Heart left ventricle (tissue), 16 donors: Measurements from ENCODE around the gene SLC7A14. TPM values are rescaled to one million over a fixed set of nuclear protein-coding genes. Genes with fewer than 3 reads are reported as not detected.

ENCODE experiments used
- ATAC-seq, 4 donors: fragments of 200-7000 bp; cut with Tn5 transposase; one replicate each; pipeline ENCODE4 v1.9.1; 2020 to 2022; ENCODE audit warnings: moderate library complexity in 4 of 4, mild to moderate bottlenecking in 3 of 4, moderate number of reproducible peaks in 1 of 4
- DNase-seq, 5 donors: peaks; one replicate each; pipeline ENCODE4 v3.0.0-alpha.2; 2020
- H3K27ac ChIP-seq, 12 donors: fragments of 200-600 bp; sonication (generic) in 4 of 12; one replicate each; pipeline versions ENCODE4 v1.5.0 to v1.8.0; 2016 to 2022; ENCODE audit warnings: mild to moderate bottlenecking in 2 of 12
- H3K27me3 ChIP-seq, 9 donors: fragments of 200-600 bp; sonication (generic) in 2 of 9; one replicate each; pipeline versions ENCODE4 v1.5.1 to v1.8.0; 2016 to 2022; ENCODE audit warnings: mild to moderate bottlenecking in 3 of 9
- H3K36me3 ChIP-seq, 9 donors: fragments of 200-600 bp; sonication (generic) in 2 of 9; one replicate each; pipeline versions ENCODE4 v1.5.0 to v1.8.0; 2018 to 2022; ENCODE audit warnings: mild to moderate bottlenecking in 2 of 9
- H3K4me1 ChIP-seq, 12 donors: fragments of 200-600 bp; sonication (generic) in 4 of 12; one replicate each; pipeline versions ENCODE4 v1.5.0 to v1.8.0; 2016 to 2022; ENCODE audit warnings: mild to moderate bottlenecking in 3 of 12
- H3K4me3 ChIP-seq, 12 donors: fragments of 200-600 bp; sonication (generic) in 4 of 12; one replicate each; pipeline versions ENCODE4 v1.5.0 to v1.8.0; 2017 to 2022; ENCODE audit warnings: mild to moderate bottlenecking in 9 of 12, moderate library complexity in 4 of 12
- H3K9me3 ChIP-seq, 12 donors: fragments of 200-600 bp; sonication (generic) in 4 of 12; one replicate each; pipeline versions ENCODE4 v1.5.0 to v1.8.0; 2016 to 2022; ENCODE audit warnings: mild to moderate bottlenecking in 1 of 12
- POLR2A ChIP-seq, 2 donors: fragments of 450-650 bp; IDR thresholded peaks; one replicate each; pipeline ENCODE4 v1.6.1; 2017; ENCODE audit warnings: antibody characterized with exemption in 2 of 2, mild to moderate bottlenecking in 2 of 2, moderate library complexity in 2 of 2
- WGBS, 4 donors: extraction: QIAGEN DNeasy Blood & Tissue Kit in 2 of 4; methylation state at CpG; one replicate each; pipeline versions ENCODE4 v1.1.5 to v1.1.7; 2013 to 2018; 5-methylcytosine and 5-hydroxymethylcytosine counted together
- intact Hi-C, 10 donors: fragments of 100-400 bp; cut with DNase I; formaldehyde crosslinking; loops; one replicate each; pipeline versions ENCODE4 v1.11.1 to v1.14.2; 2022
- polyA plus RNA-seq, 2 donors: library from polyadenylated mRNA; stranded (reverse); fragments of 200-250 nt; gene quantifications; one replicate each; pipeline ENCODE4 v1.2.3, GENCODE V29; 2013
- total RNA-seq, 9 donors: library from RNA; depleted of rRNA in 2 of 9; stranded (reverse); fragments of >200 nt in 2 of 9; fragmentation: NEBNext Ultra II Directional in 3 of 9; extraction: Animal tissue kit (Norgen Biotek cat#: 25700) in 3 of 9; gene quantifications; one replicate each; pipeline versions ENCODE4 v1.1.0 to v1.2.4, GENCODE V29; 2016 to 2023
- TF ChIP-seq, protein P1 (sequence below), 12 donors: fragments of 200-600 bp; sonication (generic) in 4 of 12; IDR thresholded peaks; one replicate each; pipeline versions ENCODE4 v1.5.0 to v1.8.0; 2018 to 2022; ENCODE audit warnings: antibody characterized with exemption in 12 of 12, mild to moderate bottlenecking in 5 of 12
- donor health status: ischemic (EF 13 %, LVEDD 7.1; RV severe dilation, severe dysfunction).
- donor health status: healthy with polysubstance abuse.
- donor health status: DM: no; HTN: yes; CAD: no.
- donor health status: DM: no; HTN: no; CAD: no.
- donor health status: ischemic (EF 25% LVEDD 6.9; RV normal size, moderate dysfunction).
- donor health status: ischemic (EF 25% LVEDD 5.7; RV mildly dilated, moderate dysfunction).
- donor health status: healthy.
- donor health status: DM: yes; HTN: yes; CAD: no.
- donor health status: ischemic (EF 35%, LVEDD 5.7; RV mildly dilated, moderate dysfunction).
- donor health status: nonischemic (EF 11% LVEDD 7.7; RV severe dilation, severe dysfunction).
- donor health status: DM: yes; HTN: yes; CAD: no.
- donor health status: PGD.
- donor health status: ischemic (EF 29% LVEDD 5.4; RV normal size, mild dysfunction).
- donor health status: nonischemic (EF 23%, LVEDD 6.1; RV moderate dilation, normal function).

SLC7A14 gene
- total and polyA plus RNA-seq, 11 donors: 0.02 TPM; not detected in 9

- no peak for DNase-seq
- peaks cover 0 to 4% (median 0%) of the 10 kb centered on the region in 12 donors for H3K4me1 ChIP-seq
- WGBS, 4 donors: 29 to 71% (median 65%) methylated on average over 1 of the region's 1 CpG
- intact Hi-C loops: no loop called here
- TF ChIP-seq, protein P1, sequence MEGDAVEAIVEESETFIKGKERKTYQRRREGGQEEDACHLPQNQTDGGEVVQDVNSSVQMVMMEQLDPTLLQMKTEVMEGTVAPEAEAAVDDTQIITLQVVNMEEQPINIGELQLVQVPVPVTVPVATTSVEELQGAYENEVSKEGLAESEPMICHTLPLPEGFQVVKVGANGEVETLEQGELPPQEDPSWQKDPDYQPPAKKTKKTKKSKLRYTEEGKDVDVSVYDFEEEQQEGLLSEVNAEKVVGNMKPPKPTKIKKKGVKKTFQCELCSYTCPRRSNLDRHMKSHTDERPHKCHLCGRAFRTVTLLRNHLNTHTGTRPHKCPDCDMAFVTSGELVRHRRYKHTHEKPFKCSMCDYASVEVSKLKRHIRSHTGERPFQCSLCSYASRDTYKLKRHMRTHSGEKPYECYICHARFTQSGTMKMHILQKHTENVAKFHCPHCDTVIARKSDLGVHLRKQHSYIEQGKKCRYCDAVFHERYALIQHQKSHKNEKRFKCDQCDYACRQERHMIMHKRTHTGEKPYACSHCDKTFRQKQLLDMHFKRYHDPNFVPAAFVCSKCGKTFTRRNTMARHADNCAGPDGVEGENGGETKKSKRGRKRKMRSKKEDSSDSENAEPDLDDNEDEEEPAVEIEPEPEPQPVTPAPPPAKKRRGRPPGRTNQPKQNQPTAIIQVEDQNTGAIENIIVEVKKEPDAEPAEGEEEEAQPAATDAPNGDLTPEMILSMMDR (IDR thresholded peaks at IDR 0.05): no peak
- no peak for TF ChIP-seq POLR2A (IDR thresholded peaks at IDR 0.05)
- no peak overlapping the region for H3K27ac ChIP-seq
- no peak overlapping the region for H3K4me3 ChIP-seq
- H3K9me3 ChIP-seq: no peaks in the 10 kb centered on the region
- H3K27me3 ChIP-seq: no peaks in the 10 kb centered on the region
- H3K36me3 ChIP-seq: no peaks in the 10 kb centered on the region
- ATAC-seq: no peak
Measured at GRCh38 chr3:170608475-170608874, 22.6 kb upstream of the SLC7A14 start.

- Histone ChIP-seq H3K27ac (no peak overlapping the region), H3K36me3 (no peaks in the 10 kb centered on the region), H3K4me3 (no peak overlapping the region), H3K9me3 (no peaks in the 10 kb centered on the region), H3K4me1 (peaks cover 0 to 4% (median 0%) of the 10 kb centered on the region in 12 donors), H3K27me3 (no peaks in the 10 kb centered on the region)
- 65 to 74% (median 68%) methylated on average over 3 of the region's 3 CpGs for WGBS, 4 donors
- TF ChIP-seq, protein P1 (IDR thresholded peaks at IDR 0.05): no peak
- TF ChIP-seq POLR2A (IDR thresholded peaks at IDR 0.05): no peak
- DNase-seq (no peak), ATAC-seq (no peak)
- intact Hi-C loops: no loop called here
Measured at GRCh38 chr3:170606675-170607074, 20.8 kb upstream of the SLC7A14 start.

GRCh38 chr3:170605490-170605889 is 19.6 kb upstream of the SLC7A14 start:
- ATAC-seq (peak in 1 of 4 donors; percentile 42), DNase-seq (no peak)
- peak overlapping the region in 2 of 12 donors; percentile 16 to 40 for H3K27ac ChIP-seq
- no peaks in the 10 kb centered on the region for H3K36me3 ChIP-seq
- no peaks in the 10 kb centered on the region for H3K9me3 ChIP-seq
- H3K4me3 ChIP-seq: no peak overlapping the region
- no peaks in the 10 kb centered on the region for H3K27me3 ChIP-seq
- no peak for TF ChIP-seq POLR2A (IDR thresholded peaks at IDR 0.05)
- TF ChIP-seq, protein P1 (IDR thresholded peaks at IDR 0.05): no peak
- peaks cover 0 to 4% (median 0%) of the 10 kb centered on the region in 12 donors for H3K4me1 ChIP-seq
- intact Hi-C loops: no loop called here

- no peaks in the 10 kb centered on the region for H3K27me3 ChIP-seq
- H3K36me3 ChIP-seq: no peaks in the 10 kb centered on the region
- no peak for ATAC-seq
- DNase-seq: no peak
- 44 to 47% (median 45%) methylated on average over 5 of the region's 5 CpGs for WGBS, 4 donors
- H3K4me3 ChIP-seq: no peak overlapping the region
- peaks cover 0 to 4% (median 0%) of the 10 kb centered on the region in 12 donors for H3K4me1 ChIP-seq
- no peak for TF ChIP-seq POLR2A (IDR thresholded peaks at IDR 0.05)
- TF ChIP-seq, protein P1 (IDR thresholded peaks at IDR 0.05): no peak
- H3K9me3 ChIP-seq: no peaks in the 10 kb centered on the region
- intact Hi-C loops: no loop called here
- H3K27ac ChIP-seq: no peak overlapping the region
Measured at GRCh38 chr3:170603770-170604510, 18.1 kb upstream of the SLC7A14 start.
